ENCODE measurements around the gene PLPP2.
A peak's percentile ranks its signal among the peaks of the same experiment; 100 is the strongest.

Gene PLPP2

DNA sequence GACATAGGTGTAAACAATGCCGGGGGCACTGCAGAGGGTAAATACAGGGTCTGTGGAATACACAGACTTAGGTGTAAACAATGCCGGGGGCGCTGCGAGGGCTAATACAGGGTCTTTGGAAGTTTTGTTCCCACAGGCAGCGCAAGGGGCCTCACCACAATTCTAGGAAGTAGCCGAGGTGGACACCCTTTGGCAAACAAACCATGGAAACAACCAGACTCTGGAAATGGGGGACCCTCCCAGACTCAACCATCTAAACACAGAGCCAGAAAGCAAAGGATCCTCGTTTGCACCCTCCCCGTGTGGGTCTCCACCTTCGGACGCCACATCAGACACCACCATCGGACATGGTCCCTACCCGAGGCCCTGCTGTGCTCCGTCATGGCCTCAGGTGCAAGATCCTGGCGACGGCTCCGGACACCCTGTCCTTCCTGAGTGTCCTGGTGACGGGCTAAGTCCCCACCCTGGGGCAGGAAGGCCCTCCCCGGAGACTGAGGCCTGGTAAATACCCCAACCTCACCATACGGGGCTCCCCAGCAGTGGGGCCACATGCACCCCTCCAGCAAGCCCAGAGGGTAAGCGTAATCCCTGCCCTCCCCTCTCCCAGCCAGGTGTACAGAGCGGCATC lies 16.7 kb upstream of the PLPP2 start:
- no peaks in the 10 kb centered on the region for H3K9me3 Mint-ChIP-seq
- no peaks in the 10 kb centered on the region for H3K4me1 Mint-ChIP-seq
- H3K36me3 Mint-ChIP-seq = peaks cover 16% of the 10 kb centered on the region
- H3K27ac Mint-ChIP-seq = no peak overlapping the region
- no peak overlapping the region for H3K4me3 Mint-ChIP-seq
- no peak for DNase-seq (ENCODE audit: low spot score in 2 of 2)
- no peak for ATAC-seq

DNA sequence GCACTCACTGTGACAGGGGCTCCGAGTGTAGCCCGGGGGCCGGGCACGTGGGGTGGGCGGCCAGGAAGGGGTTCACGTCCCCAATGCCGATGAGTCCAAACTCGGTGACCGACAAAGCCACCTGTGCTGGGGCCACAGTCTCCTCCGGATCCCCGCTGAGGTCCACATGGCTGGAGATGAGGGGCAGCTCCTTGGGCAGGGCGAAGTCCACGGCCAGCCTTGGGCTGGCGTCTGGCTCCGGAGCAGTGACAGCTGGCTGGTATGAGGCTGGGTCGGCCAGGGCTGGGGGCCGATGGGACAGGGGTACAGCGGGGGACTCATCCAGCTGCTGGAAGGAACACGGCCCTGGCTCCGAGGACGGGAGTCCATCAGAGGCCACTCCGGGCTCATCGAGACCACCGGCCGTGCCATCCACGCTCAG lies 15.9 kb upstream of the PLPP2 start:
- H3K36me3 Mint-ChIP-seq = peaks cover 16% of the 10 kb centered on the region
- ATAC-seq = no peak
- H3K4me1 Mint-ChIP-seq = no peaks in the 10 kb centered on the region
- H3K9me3 Mint-ChIP-seq = no peaks in the 10 kb centered on the region
- DNase-seq (ENCODE audit: low spot score in 2 of 2) = no peak
- no peak overlapping the region for H3K27ac Mint-ChIP-seq
- no peak overlapping the region for H3K4me3 Mint-ChIP-seq

- ATAC-seq (no peak), DNase-seq (ENCODE audit: low spot score in 2 of 2) (no peak)
- Mint-ChIP-seq H3K36me3 (peaks cover 14% of the 10 kb centered on the region), H3K4me3 (no peak overlapping the region), H3K27ac (no peak overlapping the region), H3K4me1 (no peaks in the 10 kb centered on the region), H3K9me3 (no peaks in the 10 kb centered on the region)
Measured at GRCh38 chr19:306151-306900, 15.1 kb upstream of the PLPP2 start.

DNA sequence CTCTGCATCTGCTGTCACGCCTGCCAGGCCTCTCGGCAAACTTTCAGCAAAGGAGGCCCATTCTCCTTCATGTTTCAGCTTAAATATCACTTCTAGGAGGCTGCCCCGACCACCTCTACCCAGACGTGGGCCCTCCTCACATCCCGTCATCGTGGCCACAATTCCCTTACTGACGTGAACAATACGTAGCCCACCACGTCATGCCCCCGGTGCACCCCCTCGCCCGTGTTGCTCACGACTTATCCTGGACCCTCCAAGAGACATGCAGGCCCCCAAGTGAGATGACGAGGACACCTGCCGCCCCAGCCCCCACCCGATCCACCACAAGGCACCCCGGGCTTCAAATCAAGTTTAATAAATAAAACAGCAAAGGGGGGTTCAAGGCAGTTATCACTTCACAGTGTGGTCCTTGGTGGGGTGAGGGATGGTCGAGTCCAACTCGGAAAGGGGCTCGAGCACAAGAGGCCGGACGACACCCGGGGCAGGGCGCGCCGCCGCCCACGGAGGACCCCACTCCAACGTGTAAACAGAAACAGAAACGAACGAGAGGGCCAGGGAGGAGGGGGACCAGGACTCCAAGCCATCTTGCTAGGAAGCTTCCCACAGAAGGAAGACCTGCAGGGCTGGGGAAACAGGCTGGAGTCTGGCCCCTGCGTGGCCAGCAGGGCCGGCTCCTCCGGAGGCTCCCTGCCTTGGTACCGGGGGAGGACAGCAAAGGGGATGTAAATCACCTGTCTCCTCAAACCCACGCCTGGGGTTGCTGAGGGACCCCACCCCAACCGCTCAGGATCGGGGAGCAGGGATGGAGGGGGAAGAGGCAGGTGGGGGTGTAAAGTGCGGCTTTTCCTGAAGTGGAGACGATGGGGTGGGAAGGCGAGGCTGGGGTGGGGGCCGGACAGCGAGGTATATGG lies 14.3 kb upstream of the PLPP2 start:
- no peak overlapping the region for H3K27ac Mint-ChIP-seq
- ATAC-seq (no peak), DNase-seq (ENCODE audit: low spot score in 2 of 2) (no peak)
- H3K36me3 Mint-ChIP-seq = peaks cover 8% of the 10 kb centered on the region
- no peaks in the 10 kb centered on the region for H3K4me1 Mint-ChIP-seq
- no peaks in the 10 kb centered on the region for H3K9me3 Mint-ChIP-seq
- no peak overlapping the region for H3K4me3 Mint-ChIP-seq

- DNase-seq (ENCODE audit: low spot score in 2 of 2) (no peak), ATAC-seq (no peak)
- no peak overlapping the region for H3K4me3 Mint-ChIP-seq
- peaks cover 13% of the 10 kb centered on the region for H3K4me1 Mint-ChIP-seq
- H3K27ac Mint-ChIP-seq = no peak overlapping the region
- no peaks in the 10 kb centered on the region for H3K9me3 Mint-ChIP-seq
- no peaks in the 10 kb centered on the region for H3K36me3 Mint-ChIP-seq
Measured at GRCh38 chr19:296476-297225, 5.4 kb upstream of the PLPP2 start.

- ATAC-seq (no peak), DNase-seq (ENCODE audit: low spot score in 2 of 2) (no peak)
- Mint-ChIP-seq H3K4me1 (peaks cover 13% of the 10 kb centered on the region), H3K9me3 (no peaks in the 10 kb centered on the region), H3K4me3 (no peak overlapping the region), H3K36me3 (no peaks in the 10 kb centered on the region), H3K27ac (no peak overlapping the region)
Measured at GRCh38 chr19:295687-296370, 4.6 kb upstream of the PLPP2 start.

- peak overlapping the region; percentile 36 for H3K4me3 Mint-ChIP-seq
Measured at GRCh38 chr19:294946-295686, 3.9 kb upstream of the PLPP2 start.

DNA sequence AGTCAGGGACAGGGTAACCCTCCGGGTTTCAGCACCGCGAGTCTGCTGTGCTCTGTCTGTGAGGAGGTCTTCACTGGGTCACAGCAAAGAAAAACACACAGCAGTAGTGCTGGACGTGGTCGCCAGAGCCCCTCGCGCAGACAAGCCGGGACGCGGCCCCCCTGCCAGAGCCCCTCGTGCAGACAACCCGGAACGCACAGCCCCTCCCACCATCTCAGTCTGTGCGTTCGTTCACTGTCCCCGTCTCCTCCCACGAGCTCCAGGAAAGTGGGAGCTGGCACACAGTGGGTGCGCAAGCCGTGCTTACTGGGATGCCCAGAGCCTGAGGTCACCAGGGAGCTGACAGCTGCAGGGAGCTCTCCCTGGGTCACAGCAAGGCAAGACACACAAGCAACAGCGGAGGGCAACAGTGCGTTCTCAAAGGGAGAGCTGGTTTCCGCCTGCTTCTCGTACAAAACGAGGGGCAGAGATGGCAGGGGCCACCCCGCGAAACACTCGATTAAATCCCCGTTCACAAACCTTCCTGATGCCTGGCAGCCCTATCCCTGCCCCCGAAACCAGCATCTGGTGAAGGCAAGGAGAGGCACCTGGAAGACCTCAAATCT lies 3.2 kb upstream of the PLPP2 start:
- H3K27ac Mint-ChIP-seq = no peak overlapping the region
- peaks cover 13% of the 10 kb centered on the region for H3K4me1 Mint-ChIP-seq
- H3K36me3 Mint-ChIP-seq = no peaks in the 10 kb centered on the region
- DNase-seq (ENCODE audit: low spot score in 2 of 2) (no peak), ATAC-seq (no peak)
- H3K9me3 Mint-ChIP-seq = no peaks in the 10 kb centered on the region
- peak overlapping the region; percentile 36 for H3K4me3 Mint-ChIP-seq

More at GRCh38 chr19:294946-295686, 3.9 kb upstream of the PLPP2 start:
- no peaks in the 10 kb centered on the region for H3K9me3 Mint-ChIP-seq
- H3K27ac Mint-ChIP-seq = no peak overlapping the region
- peak; percentile 76 for ATAC-seq
- H3K4me1 Mint-ChIP-seq = peaks cover 13% of the 10 kb centered on the region
- H3K36me3 Mint-ChIP-seq = no peaks in the 10 kb centered on the region
- peak; percentile 31 to 73 for DNase-seq (ENCODE audit: low spot score in 2 of 2)

DNA sequence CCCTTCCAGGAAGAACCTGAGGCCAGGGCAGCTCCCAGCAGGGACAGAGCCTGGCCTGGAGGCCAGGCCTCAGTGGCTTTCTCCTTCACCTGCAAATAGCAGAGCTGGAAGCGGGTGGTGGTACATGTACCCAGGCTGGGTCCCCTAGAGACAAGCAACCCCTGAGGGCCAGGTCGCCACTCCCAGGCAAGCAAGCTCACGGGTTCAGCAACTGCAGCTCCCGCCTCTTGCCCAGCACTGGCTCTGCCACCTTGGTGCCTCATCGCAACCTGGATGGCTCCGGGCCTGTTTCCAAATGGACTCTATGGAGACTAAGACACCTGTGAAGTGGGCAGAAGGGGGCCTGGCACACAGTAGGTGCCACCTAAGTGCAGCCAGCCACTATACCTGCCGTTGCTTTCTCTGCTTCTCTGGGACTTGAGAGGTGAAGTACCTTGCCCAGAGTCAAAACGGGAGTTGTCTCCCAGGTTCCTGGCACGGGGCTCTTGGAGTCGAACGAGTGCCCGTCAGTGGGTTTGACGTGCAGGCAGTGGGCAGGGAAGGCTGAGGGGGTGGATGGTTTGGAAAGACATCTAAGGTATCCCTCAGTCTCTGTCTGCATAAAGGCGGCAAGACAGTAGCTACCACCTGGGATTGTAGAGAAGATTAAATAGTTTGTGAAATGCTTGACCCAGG lies 2.4 kb upstream of the PLPP2 start:
- DNase-seq (ENCODE audit: low spot score in 2 of 2) = no peak
- Mint-ChIP-seq H3K36me3 (no peaks in the 10 kb centered on the region), H3K4me1 (peaks cover 13% of the 10 kb centered on the region), H3K9me3 (no peaks in the 10 kb centered on the region), H3K27ac (no peak overlapping the region), H3K4me3 (no peak overlapping the region)
- no peak for ATAC-seq

DNA sequence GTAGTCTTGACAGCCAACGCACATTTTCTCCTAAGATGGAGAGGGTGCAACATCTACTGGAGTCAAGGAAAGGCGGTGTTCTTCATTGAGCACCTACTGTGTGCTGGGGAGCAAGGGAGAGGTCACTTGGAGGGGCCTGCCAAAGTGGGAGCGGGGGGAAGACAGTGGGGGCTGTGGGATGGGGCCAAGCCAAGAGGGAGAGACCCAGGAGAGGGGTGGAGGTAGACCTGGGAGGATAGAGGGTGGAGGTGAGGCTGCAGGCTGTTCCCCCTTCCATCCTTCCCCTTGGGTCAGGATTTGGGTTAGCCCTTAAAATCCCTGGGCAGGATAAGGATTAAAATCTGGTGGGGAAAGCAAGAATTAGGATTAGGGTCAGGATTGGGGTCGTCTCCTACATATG lies 1.7 kb upstream of the PLPP2 start:
- Mint-ChIP-seq H3K27ac (no peak overlapping the region), H3K4me1 (peaks cover 13% of the 10 kb centered on the region), H3K9me3 (no peaks in the 10 kb centered on the region), H3K36me3 (no peaks in the 10 kb centered on the region), H3K4me3 (no peak overlapping the region)
- no peak for ATAC-seq
- DNase-seq (ENCODE audit: low spot score in 2 of 2) = no peak

GRCh38 chr19:292281-292884 lies 1.2 kb upstream of the PLPP2 start:
- Mint-ChIP-seq H3K36me3 (no peaks in the 10 kb centered on the region), H3K27ac (no peak overlapping the region), H3K4me3 (no peak overlapping the region), H3K9me3 (no peaks in the 10 kb centered on the region), H3K4me1 (peaks cover 13% of the 10 kb centered on the region)
- ATAC-seq (no peak), DNase-seq (ENCODE audit: low spot score in 2 of 2) (no peak)

- no peak overlapping the region for H3K27ac Mint-ChIP-seq
- DNase-seq (ENCODE audit: low spot score in 2 of 2) = no peak
- no peaks in the 10 kb centered on the region for H3K36me3 Mint-ChIP-seq
- no peak for ATAC-seq
- H3K4me1 Mint-ChIP-seq = peaks cover 13% of the 10 kb centered on the region
- no peaks in the 10 kb centered on the region for H3K9me3 Mint-ChIP-seq
- H3K4me3 Mint-ChIP-seq = no peak overlapping the region
Measured at GRCh38 chr19:291561-292280, 518 bp upstream of the PLPP2 start.

All from stimulated activated effector memory CD8-positive, alpha-beta T cell treated with anti-CD3 and anti-CD28 coated beads, Interleukin-12 subunit alpha, Interleukin-12 subunit beta, amount 100 ng/mL, for 72 hours (primary cell).